B cell (primary cell): Measurements from ENCODE around the gene DOCK1. TPM values are rescaled to one million over a fixed set of nuclear protein-coding genes. Genes with fewer than 3 reads are reported as not detected.

Experiments used
- ATAC-seq: fragments of 200-7000 bp; cut with Tn5 transposase; one replicate; pipeline ENCODE4 v1.10.0; 2021; ENCODE audit warnings: low read depth, mild to moderate bottlenecking, moderate number of reproducible peaks, moderate library complexity
- CTCF ChIA-PET: fragments of 350-600 bp; sonication (Branson Sonifier 250); formaldehyde crosslinking; loops from one replicate; lab custom pipeline; 2021; ENCODE audit warnings: antibody characterized with exemption, inconsistent platforms; lab: Charles Lee
- POLR2A ChIA-PET: fragments of 350-600 bp; sonication (Branson Sonifier 250); formaldehyde crosslinking; loops from one replicate; lab custom pipeline; 2021; ENCODE audit warnings: antibody characterized with exemption; lab: Charles Lee
- DNase-seq: peaks from one replicate; pipeline ENCODE4 v3.0.0; 2013
- H2AFZ ChIP-seq: 2 replicates; pipeline ENCODE4 v1.6.1; 2012; ENCODE audit warnings: mild to moderate bottlenecking, low read depth, low read length; ENCODE audit not compliant: insufficient read depth, poor library complexity, severe bottlenecking
- H3K27ac ChIP-seq, 2 donors: 1 replicate in 1 of 2; 2 replicates in 1 of 2; pipeline ENCODE4 v1.5.1; 2012 to 2013; ENCODE audit warnings: low read length in 2 of 2, mild to moderate bottlenecking in 2 of 2, moderate library complexity in 1 of 2
- H3K27me3 ChIP-seq, 4 experiments: fragments of 200-600 bp in 1 of 4; sonication (generic) in 1 of 4; replicated peaks in 1 of 4; 1 replicate in 2 of 4; 2 replicates in 2 of 4; pipeline versions ENCODE4 v1.6.1 to v1.7.0; 2013 to 2016; ENCODE audit warnings: low read length in 3 of 4, mild to moderate bottlenecking in 2 of 4, mixed read lengths in 1 of 4, moderate library complexity in 1 of 4; ENCODE audit not compliant: insufficient read depth in 4 of 4, control insufficient read depth in 3 of 4; ENCODE audit errors: control extremely low read depth in 1 of 4
- H3K36me3 ChIP-seq, 2 experiments: replicated peaks in 1 of 2; 1 replicate in 1 of 2; 2 replicates in 1 of 2; pipeline versions ENCODE4 v1.6.1 to v1.7.1; 2013; ENCODE audit warnings: low read length in 1 of 2; ENCODE audit not compliant: insufficient read depth in 2 of 2, control insufficient read depth in 1 of 2; ENCODE audit errors: control extremely low read depth in 1 of 2, extremely low read depth in 1 of 2
- H3K4me1 ChIP-seq, 2 donors: fragments of 200-600 bp in 1 of 2; sonication (generic) in 1 of 2; 1 replicate in 1 of 2; 2 replicates in 1 of 2; pipeline versions ENCODE4 v1.5.1 to v1.6.1; 2013 to 2017; ENCODE audit warnings: low read length in 2 of 2; ENCODE audit not compliant: control insufficient read depth in 2 of 2, insufficient read depth in 2 of 2
- H3K4me2 ChIP-seq: replicated peaks from 2 replicates; pipeline ENCODE3; 2012; ENCODE audit warnings: mild to moderate bottlenecking, low read depth, low read length; ENCODE audit not compliant: poor library complexity, severe bottlenecking
- H3K4me3 ChIP-seq, 5 experiments: fragments of 200-600 bp in 1 of 5; sonication (generic) in 1 of 5; 1 replicate in 3 of 5; 2 replicates in 2 of 5; pipeline versions ENCODE4 v1.5.1 to v1.7.0; 2011 to 2016; ENCODE audit warnings: low read length in 4 of 5, mild to moderate bottlenecking in 4 of 5, low read depth in 2 of 5, control low read depth in 1 of 5, moderate library complexity in 1 of 5; ENCODE audit not compliant: insufficient read depth in 1 of 5; ENCODE audit errors: control extremely low read depth in 1 of 5, extremely low read depth in 1 of 5
- H3K79me2 ChIP-seq: fragments of 200-600 bp; sonication (generic); one replicate; pipeline ENCODE4 v1.6.0; 2016; ENCODE audit warnings: low read length; ENCODE audit not compliant: control insufficient read depth, insufficient read depth
- H3K9ac ChIP-seq: fragments of 200-600 bp; sonication (generic); 2 replicates; pipeline ENCODE4 v1.6.1; 2017; ENCODE audit warnings: mild to moderate bottlenecking, low read length, moderate library complexity
- H3K9me3 ChIP-seq, 3 donors: one replicate each; pipeline versions ENCODE4 v1.6.1 to v1.7.1; 2013; ENCODE audit warnings: low read length in 2 of 3; ENCODE audit not compliant: control insufficient read depth in 2 of 3, insufficient read depth in 1 of 3; ENCODE audit errors: control extremely low read depth in 1 of 3
- H4K20me1 ChIP-seq: 2 replicates; pipeline ENCODE4 v1.6.0; 2012; ENCODE audit warnings: mild to moderate bottlenecking, low read length; ENCODE audit not compliant: insufficient read depth, control insufficient read depth, poor library complexity, severe bottlenecking
- H3K27ac Mint-ChIP-seq: one replicate; pipeline ENCODE4 v1.8.0; 2021; ENCODE audit warnings: mixed read lengths
- H3K27me3 Mint-ChIP-seq: one replicate; pipeline ENCODE4 v1.8.0; 2021; ENCODE audit warnings: mixed read lengths
- H3K4me1 Mint-ChIP-seq: one replicate; pipeline ENCODE4 v1.8.0; 2021; ENCODE audit warnings: mixed read lengths
- H3K4me3 Mint-ChIP-seq: one replicate; pipeline ENCODE4 v1.8.0; 2021; ENCODE audit warnings: mixed read lengths
- H3K9me3 Mint-ChIP-seq: one replicate; pipeline ENCODE4 v1.8.0; 2022; ENCODE audit warnings: mixed read lengths; ENCODE audit not compliant: insufficient read depth
- CTCF ChIP-seq: fragments of 200-600 bp; IDR thresholded peaks from one replicate; pipeline ENCODE4 v1.8.0; 2022; ENCODE audit warnings: antibody characterized with exemption, mild to moderate bottlenecking
- EZH2 ChIP-seq: IDR thresholded peaks from 2 replicates; pipeline ENCODE4 v1.6.1; 2012; ENCODE audit warnings: borderline replicate concordance, low read depth, mild to moderate bottlenecking, moderate library complexity, low read length; ENCODE audit not compliant: insufficient read depth, poor library complexity, severe bottlenecking
- WGBS: methylation state at CpG from one replicate; pipeline ENCODE4 v1.1.5; 2013; ENCODE audit warnings: missing lambda C conversion rate; ENCODE audit not compliant: insufficient coverage; 5-methylcytosine and 5-hydroxymethylcytosine counted together
- intact Hi-C: fragments of 100-400 bp; cut with micrococcal nuclease; formaldehyde crosslinking; loops from one replicate; pipeline ENCODE4 v1.10.0; 2022
- polyA plus RNA-seq: library from polyadenylated mRNA; depleted of rRNA; stranded (reverse); fragments of >200 nt; gene quantifications from 2 replicates; pipeline ENCODE4 v1.2.3, GENCODE V29; 2012
- total RNA-seq, 2 donors: library from RNA; stranded (reverse); fragments of 120-200 nt in 1 of 2; gene quantifications; 1 replicate in 1 of 2; 2 replicates in 1 of 2; pipeline versions ENCODE4 v1.2.3 to v1.2.4, GENCODE V29; 2013 to 2022

DOCK1 gene
- total and polyA plus RNA-seq, 2 donors (not counting 1 experiment from before 2014, with no cell fraction given) = not detected

DNA sequence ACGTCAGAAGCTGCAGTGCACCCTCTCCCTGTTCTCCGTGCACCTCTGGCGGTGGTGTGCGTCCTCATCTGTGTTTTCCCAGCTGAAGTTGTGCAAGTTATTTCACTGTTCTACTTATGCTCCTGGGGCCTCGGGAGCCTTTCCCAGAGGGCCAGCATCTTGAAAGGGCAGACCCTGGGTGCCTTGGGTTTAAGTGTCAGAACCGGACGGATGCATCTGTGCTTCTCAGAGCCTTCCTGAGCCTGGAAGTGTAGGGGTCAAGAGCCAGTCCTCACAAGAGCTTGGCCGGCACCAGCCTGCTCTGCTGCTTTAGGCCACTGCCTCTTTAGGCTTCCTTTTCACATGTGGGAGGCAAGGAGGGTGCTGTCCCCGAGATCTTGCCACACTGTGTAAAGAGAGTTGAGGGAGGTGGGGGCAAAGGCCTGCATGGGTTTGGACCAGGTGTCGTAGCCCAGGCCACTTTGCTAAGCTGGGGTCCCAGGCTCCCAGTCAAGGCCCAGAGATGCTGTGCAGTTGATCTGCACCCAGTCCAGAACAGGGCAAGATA lies 515.0 kb downstream of the DOCK1 start:
- ChIA-PET CTCF (no interaction called here), POLR2A (no interaction called here)
- TF ChIP-seq EZH2 (no peak), CTCF (no peak)
- Histone ChIP-seq H3K9me3 (peaks cover 0 to 8% (median 0%) of the 10 kb centered on the region in 3 donors), H3K4me3 (no peak overlapping the region), H3K27ac (no peak overlapping the region), H2AFZ (no peak overlapping the region), H3K9ac (no peak overlapping the region), H3K4me2 (no peak overlapping the region), H3K79me2 (no peaks in the 10 kb centered on the region), H3K27me3 (no peaks in the 10 kb centered on the region), H3K4me1 (no peaks in the 10 kb centered on the region), H4K20me1 (no peaks in the 10 kb centered on the region), H3K36me3 (no peaks in the 10 kb centered on the region)
- H3K9me3 Mint-ChIP-seq = no peaks in the 10 kb centered on the region
- ATAC-seq = no peak
- DNase-seq = no peak
- intact Hi-C loops = no loop called here
- no peak overlapping the region for H3K4me3 Mint-ChIP-seq
- no peak overlapping the region for H3K27ac Mint-ChIP-seq
- H3K27me3 Mint-ChIP-seq = no peaks in the 10 kb centered on the region
- 93% methylated on average over 10 of the region's 10 CpGs for WGBS
- H3K4me1 Mint-ChIP-seq = no peaks in the 10 kb centered on the region

GRCh38 chr10:127423218-127423915 lies 518.1 kb downstream of the DOCK1 start:
- Mint-ChIP-seq H3K27ac (no peak overlapping the region), H3K9me3 (no peaks in the 10 kb centered on the region), H3K27me3 (no peaks in the 10 kb centered on the region), H3K4me3 (no peak overlapping the region), H3K4me1 (no peaks in the 10 kb centered on the region)
- no peak overlapping the region for H3K27ac ChIP-seq
- H4K20me1 ChIP-seq = no peaks in the 10 kb centered on the region
- intact Hi-C loops = no loop called here
- no peak overlapping the region for H3K4me2 ChIP-seq
- no peak overlapping the region for H3K4me3 ChIP-seq
- no peaks in the 10 kb centered on the region for H3K36me3 ChIP-seq
- H3K9ac ChIP-seq = no peak overlapping the region
- peaks cover 0 to 18% (median 0%) of the 10 kb centered on the region in 3 donors for H3K9me3 ChIP-seq
- H3K27me3 ChIP-seq = no peaks in the 10 kb centered on the region
- ChIA-PET POLR2A (no interaction called here), CTCF (no interaction called here)
- DNase-seq (no peak), ATAC-seq (no peak)
- TF ChIP-seq EZH2 (no peak), CTCF (no peak)
- no peaks in the 10 kb centered on the region for H3K4me1 ChIP-seq
- WGBS = 83% methylated on average over 7 of the region's 8 CpGs
- H3K79me2 ChIP-seq = no peaks in the 10 kb centered on the region
- H2AFZ ChIP-seq = no peak overlapping the region
